Upper lobe of left lung (tissue), 6 donors: ENCODE data around the gene EXOC8. TPM values are rescaled to one million over a fixed set of nuclear protein-coding genes. Genes with fewer than 3 reads are reported as not detected.

Source experiments
- ATAC-seq, 2 donors: fragments of 200-7000 bp; cut with Tn5 transposase; one replicate each; pipeline ENCODE4 v1.9.1; 2022; ENCODE audit warnings: mild to moderate bottlenecking in 2 of 2, moderate library complexity in 2 of 2; ENCODE audit not compliant: low FRiP score in 2 of 2
- DNase-seq, 2 donors: peaks; one replicate each; pipeline ENCODE4 v3.0.0-alpha.2; 2019 to 2020
- H3K27ac ChIP-seq, 4 donors: fragments of 200-600 bp; sonication (generic); one replicate each; pipeline ENCODE4 v1.5.1; 2016 to 2019
- H3K27me3 ChIP-seq, 4 donors: fragments of 200-600 bp; sonication (generic); one replicate each; pipeline ENCODE4 v1.5.1; 2017 to 2019
- H3K36me3 ChIP-seq, 4 donors: fragments of 200-600 bp; sonication (generic); one replicate each; pipeline ENCODE4 v1.5.1; 2016 to 2019
- H3K4me1 ChIP-seq, 4 donors: fragments of 200-600 bp; sonication (generic); one replicate each; pipeline ENCODE4 v1.5.1; 2018 to 2019
- H3K4me3 ChIP-seq, 4 donors: fragments of 200-600 bp; sonication (generic); one replicate each; pipeline ENCODE4 v1.5.1; 2017 to 2019; ENCODE audit warnings: mild to moderate bottlenecking in 2 of 4, moderate library complexity in 1 of 4
- H3K9me3 ChIP-seq, 4 donors: fragments of 200-600 bp; sonication (generic); one replicate each; pipeline ENCODE4 v1.5.1; 2018 to 2019
- EP300 ChIP-seq, 4 donors: sonication (generic); formaldehyde crosslinking; IDR thresholded peaks; one replicate each; pipeline ENCODE4 v1.5.1; 2017; ENCODE audit warnings: antibody characterized with exemption in 4 of 4, control low read depth in 2 of 4
- POLR2A ChIP-seq, 4 donors: fragments of 450-650 bp; IDR thresholded peaks; one replicate each; pipeline ENCODE4 v1.5.1; 2016 to 2017; ENCODE audit warnings: antibody characterized with exemption in 4 of 4, mild to moderate bottlenecking in 2 of 4
- POLR2AphosphoS5 ChIP-seq, 2 donors: sonication (generic); formaldehyde crosslinking; IDR thresholded peaks; one replicate each; pipeline ENCODE4 v1.5.1; 2017; ENCODE audit warnings: antibody characterized with exemption in 2 of 2
- WGBS, 2 donors: methylation state at CpG; one replicate each; pipeline ENCODE4 v1.1.5; 2017 to 2018; 5-methylcytosine and 5-hydroxymethylcytosine counted together
- total RNA-seq, 6 donors: library from RNA; depleted of rRNA in 4 of 6; stranded (reverse); fragments of >200 nt in 4 of 6; gene quantifications; one replicate each; pipeline versions ENCODE4 v1.1.0 to v1.2.1, GENCODE V29; 2016 to 2021
- TF ChIP-seq, protein P1 (sequence below), 6 experiments: fragments of 450-650 bp in 4 of 6; fragments of 200-600 bp in 2 of 6; sonication (generic) in 2 of 6; IDR thresholded peaks; one replicate each; pipeline ENCODE4 v1.5.1; 2016 to 2019; ENCODE audit warnings: antibody characterized with exemption in 6 of 6
- donor health status: DM: no; HTN: no; CAD: no; lungs with moderate emphysema.
- donor health status: DM: no; HTN: yes; CAD: no; lungs with severe emphysema.

EXOC8 gene
- total RNA-seq, 6 donors from 2014 or later, result 16.3 to 24.7 (median 17.5) TPM

GRCh38 chr1:231286603-231287002, 51.0 kb downstream of the EXOC8 start:
- ATAC-seq, result no peak
- 94 to 98% methylated on average over 6 of the region's 6 CpGs for WGBS, 2 donors
- no peaks in the 10 kb centered on the region for H3K9me3 ChIP-seq
- H3K36me3 ChIP-seq, result no peaks in the 10 kb centered on the region
- no peak overlapping the region for H3K4me3 ChIP-seq
- no peak overlapping the region for H3K27ac ChIP-seq
- no peaks in the 10 kb centered on the region for H3K4me1 ChIP-seq
- H3K27me3 ChIP-seq, result no peaks in the 10 kb centered on the region
- peak in 1 of 2 donors; percentile 27 for DNase-seq
- no peak for TF ChIP-seq POLR2A (IDR thresholded peaks at IDR 0.05)
- TF ChIP-seq, protein P1, sequence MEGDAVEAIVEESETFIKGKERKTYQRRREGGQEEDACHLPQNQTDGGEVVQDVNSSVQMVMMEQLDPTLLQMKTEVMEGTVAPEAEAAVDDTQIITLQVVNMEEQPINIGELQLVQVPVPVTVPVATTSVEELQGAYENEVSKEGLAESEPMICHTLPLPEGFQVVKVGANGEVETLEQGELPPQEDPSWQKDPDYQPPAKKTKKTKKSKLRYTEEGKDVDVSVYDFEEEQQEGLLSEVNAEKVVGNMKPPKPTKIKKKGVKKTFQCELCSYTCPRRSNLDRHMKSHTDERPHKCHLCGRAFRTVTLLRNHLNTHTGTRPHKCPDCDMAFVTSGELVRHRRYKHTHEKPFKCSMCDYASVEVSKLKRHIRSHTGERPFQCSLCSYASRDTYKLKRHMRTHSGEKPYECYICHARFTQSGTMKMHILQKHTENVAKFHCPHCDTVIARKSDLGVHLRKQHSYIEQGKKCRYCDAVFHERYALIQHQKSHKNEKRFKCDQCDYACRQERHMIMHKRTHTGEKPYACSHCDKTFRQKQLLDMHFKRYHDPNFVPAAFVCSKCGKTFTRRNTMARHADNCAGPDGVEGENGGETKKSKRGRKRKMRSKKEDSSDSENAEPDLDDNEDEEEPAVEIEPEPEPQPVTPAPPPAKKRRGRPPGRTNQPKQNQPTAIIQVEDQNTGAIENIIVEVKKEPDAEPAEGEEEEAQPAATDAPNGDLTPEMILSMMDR (IDR thresholded peaks at IDR 0.05), result no peak
- TF ChIP-seq EP300 (IDR thresholded peaks at IDR 0.05), result no peak
- no peak for TF ChIP-seq POLR2AphosphoS5 (IDR thresholded peaks at IDR 0.05)

- Histone ChIP-seq H3K9me3 (no peaks in the 10 kb centered on the region), H3K27me3 (no peaks in the 10 kb centered on the region), H3K36me3 (no peaks in the 10 kb centered on the region), H3K4me3 (no peak overlapping the region), H3K4me1 (no peaks in the 10 kb centered on the region), H3K27ac (no peak overlapping the region)
- DNase-seq (no peak), ATAC-seq (no peak)
- WGBS, 2 donors, result 96 to 97% methylated on average over 6 of the region's 6 CpGs
- TF ChIP-seq, protein P1 (IDR thresholded peaks at IDR 0.05), result no peak
- TF ChIP-seq EP300 (IDR thresholded peaks at IDR 0.05) (no peak), POLR2A (IDR thresholded peaks at IDR 0.05) (no peak), POLR2AphosphoS5 (IDR thresholded peaks at IDR 0.05) (no peak)
These were observed 53.2 kb downstream of the EXOC8 start for GRCh38 chr1:231284441-231284840.

Other genes starting within 250 kb of the EXOC8 start
- gene TRIM67, start 175.8 kb downstream of the EXOC8 start, total RNA-seq, result under 1 TPM in 1 of 6 donors, not detected in 5; 0.03 TPM
- gene GNPAT, start 96.6 kb downstream of the EXOC8 start, total RNA-seq, result 10 to 100 TPM; 14.0 to 65.0 (median 30.5) TPM
- gene SPRTN, start 441 bp upstream of the EXOC8 start, total RNA-seq, result 10 to 100 TPM in 4 of 6 donors, 1 to 10 TPM in 2; 8.8 to 30.9 (median 17.2) TPM
- gene EGLN1, start 84.4 kb upstream of the EXOC8 start, total RNA-seq, result 10 to 100 TPM; 19.9 to 30.4 (median 22.8) TPM
- gene TSNAX, start 190.8 kb upstream of the EXOC8 start, total RNA-seq, result 10 to 100 TPM in 5 of 6 donors, 1 to 10 TPM in 1; 6.3 to 39.7 (median 24.6) TPM